ENCODE measurements around the gene CIAO3.

The CIAO3 gene

DNA sequence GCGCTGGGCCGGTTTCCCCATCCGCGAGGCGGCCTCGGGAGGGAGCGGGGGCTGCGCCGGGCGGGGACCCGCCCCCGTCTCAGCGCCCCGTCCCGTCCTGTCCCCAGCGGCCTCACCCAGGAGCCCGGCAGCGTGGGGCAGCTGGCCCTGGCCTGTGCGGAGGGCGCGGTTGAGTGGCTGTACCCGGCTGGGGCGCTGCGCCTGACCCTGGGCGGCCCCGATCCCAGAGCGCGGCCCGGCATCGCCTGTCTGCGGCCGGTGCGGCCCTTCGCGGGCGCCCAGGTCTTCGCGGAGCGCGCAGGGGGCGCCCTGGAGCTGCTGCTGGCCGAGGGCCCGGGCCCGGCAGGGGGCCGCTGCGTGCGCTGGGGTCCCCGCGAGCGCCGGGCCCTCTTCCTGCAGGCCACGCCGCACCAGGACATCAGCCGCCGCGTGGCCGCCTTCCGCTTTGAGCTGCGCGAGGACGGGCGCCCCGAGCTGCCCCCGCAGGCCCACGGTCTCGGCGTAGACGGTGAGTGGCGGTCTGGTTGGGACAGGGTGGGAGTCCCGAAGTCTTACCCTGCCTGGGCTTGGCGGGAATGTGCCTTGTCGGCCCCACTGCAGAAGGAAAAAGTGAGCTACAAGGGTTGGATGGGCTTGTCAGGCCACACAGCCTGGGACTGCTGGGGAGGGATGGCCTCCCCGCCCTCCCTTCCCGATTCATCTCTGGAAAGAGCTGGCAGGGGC, 25.2 kb downstream of the CIAO3 start (continued):
- no peak for TF ChIP-seq MYNN (tag by site-specific recombination; IDR thresholded peaks at IDR 0.05; ENCODE audit: borderline replicate concordance)
- TF ChIP-seq YY1 (tag by site-specific recombination; IDR thresholded peaks at IDR 0.05), result no peak
- no peak for TF ChIP-seq ZNF777 (tag by site-specific recombination; IDR thresholded peaks at IDR 0.05; ENCODE audit: borderline replicate concordance)
- no peak for TF ChIP-seq GLI4 (tag by site-specific recombination; IDR thresholded peaks at IDR 0.05)
- TF ChIP-seq ZNF221 (tag by site-specific recombination; IDR thresholded peaks at IDR 0.05; ENCODE audit: borderline replicate concordance), result no peak
- no peak for TF ChIP-seq ZNF549 (tag by site-specific recombination; IDR thresholded peaks at IDR 0.05)
- no peak for TF ChIP-seq ZNF132 (tag by site-specific recombination; IDR thresholded peaks at IDR 0.05; ENCODE audit: borderline replicate concordance)
- TF ChIP-seq SCRT1 (tag by site-specific recombination; IDR thresholded peaks at IDR 0.05; ENCODE audit: borderline replicate concordance), result no peak
- no peak for TF ChIP-seq ZNF174 (tag by site-specific recombination; IDR thresholded peaks at IDR 0.05)
- no peak for TF ChIP-seq ZNF501 (tag by site-specific recombination; IDR thresholded peaks at IDR 0.05)
- no peak for TF ChIP-seq KLF16 (tag by site-specific recombination; IDR thresholded peaks at IDR 0.05)
- no peak for TF ChIP-seq EGR2 (tag by site-specific recombination; IDR thresholded peaks at IDR 0.05; ENCODE audit: low read depth)
- TF ChIP-seq ZNF513 (tag by site-specific recombination; IDR thresholded peaks at IDR 0.05), result no peak
- TF ChIP-seq ZEB2 (tag by site-specific recombination; IDR thresholded peaks at IDR 0.05), result 0 out of 2 replicates have a peak, but pooled peaks have one; percentile 36
- TF ChIP-seq ZNF580 (tag by site-specific recombination; IDR thresholded peaks at IDR 0.05), result no peak
- TF ChIP-seq, protein P1, sequence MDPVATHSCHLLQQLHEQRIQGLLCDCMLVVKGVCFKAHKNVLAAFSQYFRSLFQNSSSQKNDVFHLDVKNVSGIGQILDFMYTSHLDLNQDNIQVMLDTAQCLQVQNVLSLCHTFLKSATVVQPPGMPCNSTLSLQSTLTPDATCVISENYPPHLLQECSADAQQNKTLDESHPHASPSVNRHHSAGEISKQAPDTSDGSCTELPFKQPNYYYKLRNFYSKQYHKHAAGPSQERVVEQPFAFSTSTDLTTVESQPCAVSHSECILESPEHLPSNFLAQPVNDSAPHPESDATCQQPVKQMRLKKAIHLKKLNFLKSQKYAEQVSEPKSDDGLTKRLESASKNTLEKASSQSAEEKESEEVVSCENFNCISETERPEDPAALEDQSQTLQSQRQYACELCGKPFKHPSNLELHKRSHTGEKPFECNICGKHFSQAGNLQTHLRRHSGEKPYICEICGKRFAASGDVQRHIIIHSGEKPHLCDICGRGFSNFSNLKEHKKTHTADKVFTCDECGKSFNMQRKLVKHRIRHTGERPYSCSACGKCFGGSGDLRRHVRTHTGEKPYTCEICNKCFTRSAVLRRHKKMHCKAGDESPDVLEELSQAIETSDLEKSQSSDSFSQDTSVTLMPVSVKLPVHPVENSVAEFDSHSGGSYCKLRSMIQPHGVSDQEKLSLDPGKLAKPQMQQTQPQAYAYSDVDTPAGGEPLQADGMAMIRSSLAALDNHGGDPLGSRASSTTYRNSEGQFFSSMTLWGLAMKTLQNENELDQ (tag by site-specific recombination; IDR thresholded peaks at IDR 0.05; ENCODE audit: low read depth), result no peak
- no peak for TF ChIP-seq ZNF843 (tag by site-specific recombination; IDR thresholded peaks at IDR 0.05)
- TF ChIP-seq, protein P2, sequence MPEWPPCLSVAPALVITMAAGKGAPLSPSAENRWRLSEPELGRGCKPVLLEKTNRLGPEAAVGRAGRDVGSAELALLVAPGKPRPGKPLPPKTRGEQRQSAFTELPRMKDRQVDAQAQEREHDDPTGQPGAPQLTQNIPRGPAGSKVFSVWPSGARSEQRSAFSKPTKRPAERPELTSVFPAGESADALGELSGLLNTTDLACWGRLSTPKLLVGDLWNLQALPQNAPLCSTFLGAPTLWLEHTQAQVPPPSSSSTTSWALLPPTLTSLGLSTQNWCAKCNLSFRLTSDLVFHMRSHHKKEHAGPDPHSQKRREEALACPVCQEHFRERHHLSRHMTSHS (tag by site-specific recombination; IDR thresholded peaks at IDR 0.05), result no peak
- no peak for TF ChIP-seq ZNF239 (tag by site-specific recombination; IDR thresholded peaks at IDR 0.05)
- TF ChIP-seq, protein P3, sequence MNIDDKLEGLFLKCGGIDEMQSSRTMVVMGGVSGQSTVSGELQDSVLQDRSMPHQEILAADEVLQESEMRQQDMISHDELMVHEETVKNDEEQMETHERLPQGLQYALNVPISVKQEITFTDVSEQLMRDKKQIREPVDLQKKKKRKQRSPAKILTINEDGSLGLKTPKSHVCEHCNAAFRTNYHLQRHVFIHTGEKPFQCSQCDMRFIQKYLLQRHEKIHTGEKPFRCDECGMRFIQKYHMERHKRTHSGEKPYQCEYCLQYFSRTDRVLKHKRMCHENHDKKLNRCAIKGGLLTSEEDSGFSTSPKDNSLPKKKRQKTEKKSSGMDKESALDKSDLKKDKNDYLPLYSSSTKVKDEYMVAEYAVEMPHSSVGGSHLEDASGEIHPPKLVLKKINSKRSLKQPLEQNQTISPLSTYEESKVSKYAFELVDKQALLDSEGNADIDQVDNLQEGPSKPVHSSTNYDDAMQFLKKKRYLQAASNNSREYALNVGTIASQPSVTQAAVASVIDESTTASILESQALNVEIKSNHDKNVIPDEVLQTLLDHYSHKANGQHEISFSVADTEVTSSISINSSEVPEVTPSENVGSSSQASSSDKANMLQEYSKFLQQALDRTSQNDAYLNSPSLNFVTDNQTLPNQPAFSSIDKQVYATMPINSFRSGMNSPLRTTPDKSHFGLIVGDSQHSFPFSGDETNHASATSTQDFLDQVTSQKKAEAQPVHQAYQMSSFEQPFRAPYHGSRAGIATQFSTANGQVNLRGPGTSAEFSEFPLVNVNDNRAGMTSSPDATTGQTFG (tag by site-specific recombination; IDR thresholded peaks at IDR 0.05; ENCODE audit: borderline replicate concordance), result no peak
- no peak for TF ChIP-seq ZNF157 (tag by site-specific recombination; IDR thresholded peaks at IDR 0.05)
- TF ChIP-seq, protein P4, sequence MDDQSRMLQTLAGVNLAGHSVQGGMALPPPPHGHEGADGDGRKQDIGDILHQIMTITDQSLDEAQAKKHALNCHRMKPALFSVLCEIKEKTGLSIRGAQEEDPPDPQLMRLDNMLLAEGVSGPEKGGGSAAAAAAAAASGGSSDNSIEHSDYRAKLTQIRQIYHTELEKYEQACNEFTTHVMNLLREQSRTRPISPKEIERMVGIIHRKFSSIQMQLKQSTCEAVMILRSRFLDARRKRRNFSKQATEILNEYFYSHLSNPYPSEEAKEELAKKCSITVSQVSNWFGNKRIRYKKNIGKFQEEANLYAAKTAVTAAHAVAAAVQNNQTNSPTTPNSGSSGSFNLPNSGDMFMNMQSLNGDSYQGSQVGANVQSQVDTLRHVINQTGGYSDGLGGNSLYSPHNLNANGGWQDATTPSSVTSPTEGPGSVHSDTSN (CRISPR knock-in tag; IDR thresholded peaks at IDR 0.05), result no peak
- TF ChIP-seq ZBTB48 (tag by site-specific recombination; IDR thresholded peaks at IDR 0.05), result no peak
- no peak for TF ChIP-seq ZNF155 (tag by site-specific recombination; IDR thresholded peaks at IDR 0.05)
- no peak for TF ChIP-seq PRDM10 (tag by site-specific recombination; IDR thresholded peaks at IDR 0.05)
- no peak for TF ChIP-seq ZBTB7A (tag by site-specific recombination; IDR thresholded peaks at IDR 0.05; ENCODE audit: low read depth)
- TF ChIP-seq KLF1 (tag by site-specific recombination; IDR thresholded peaks at IDR 0.05), result no peak
- TF ChIP-seq ZNF701 (tag by site-specific recombination; IDR thresholded peaks at IDR 0.05), result no peak
